Measurements from ENCODE around the gene CDH22. TPM values are rescaled to one million over a fixed set of nuclear protein-coding genes. Genes with fewer than 3 reads are reported as not detected.

The CDH22 gene
- total RNA-seq, 1 donor from 2014 or later: not detected

- intact Hi-C loops (cut with DNase I): no loop called here
- H3K27ac ChIP-seq: no peak overlapping the region
- no peak overlapping the region for H3K4me3 ChIP-seq
- no peaks in the 10 kb centered on the region for H3K36me3 ChIP-seq
- no peaks in the 10 kb centered on the region for H3K4me1 ChIP-seq
- no peaks in the 10 kb centered on the region for H3K9me3 ChIP-seq
- DNase-seq (ENCODE audit: low spot score in 2 of 2): no peak
- TF ChIP-seq, protein P1, sequence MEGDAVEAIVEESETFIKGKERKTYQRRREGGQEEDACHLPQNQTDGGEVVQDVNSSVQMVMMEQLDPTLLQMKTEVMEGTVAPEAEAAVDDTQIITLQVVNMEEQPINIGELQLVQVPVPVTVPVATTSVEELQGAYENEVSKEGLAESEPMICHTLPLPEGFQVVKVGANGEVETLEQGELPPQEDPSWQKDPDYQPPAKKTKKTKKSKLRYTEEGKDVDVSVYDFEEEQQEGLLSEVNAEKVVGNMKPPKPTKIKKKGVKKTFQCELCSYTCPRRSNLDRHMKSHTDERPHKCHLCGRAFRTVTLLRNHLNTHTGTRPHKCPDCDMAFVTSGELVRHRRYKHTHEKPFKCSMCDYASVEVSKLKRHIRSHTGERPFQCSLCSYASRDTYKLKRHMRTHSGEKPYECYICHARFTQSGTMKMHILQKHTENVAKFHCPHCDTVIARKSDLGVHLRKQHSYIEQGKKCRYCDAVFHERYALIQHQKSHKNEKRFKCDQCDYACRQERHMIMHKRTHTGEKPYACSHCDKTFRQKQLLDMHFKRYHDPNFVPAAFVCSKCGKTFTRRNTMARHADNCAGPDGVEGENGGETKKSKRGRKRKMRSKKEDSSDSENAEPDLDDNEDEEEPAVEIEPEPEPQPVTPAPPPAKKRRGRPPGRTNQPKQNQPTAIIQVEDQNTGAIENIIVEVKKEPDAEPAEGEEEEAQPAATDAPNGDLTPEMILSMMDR (IDR thresholded peaks at IDR 0.05): no peak
- H3K27me3 ChIP-seq: no peaks in the 10 kb centered on the region
These were observed 147.6 kb downstream of the CDH22 start for GRCh38 chr20:46160661-46161060.

DNA sequence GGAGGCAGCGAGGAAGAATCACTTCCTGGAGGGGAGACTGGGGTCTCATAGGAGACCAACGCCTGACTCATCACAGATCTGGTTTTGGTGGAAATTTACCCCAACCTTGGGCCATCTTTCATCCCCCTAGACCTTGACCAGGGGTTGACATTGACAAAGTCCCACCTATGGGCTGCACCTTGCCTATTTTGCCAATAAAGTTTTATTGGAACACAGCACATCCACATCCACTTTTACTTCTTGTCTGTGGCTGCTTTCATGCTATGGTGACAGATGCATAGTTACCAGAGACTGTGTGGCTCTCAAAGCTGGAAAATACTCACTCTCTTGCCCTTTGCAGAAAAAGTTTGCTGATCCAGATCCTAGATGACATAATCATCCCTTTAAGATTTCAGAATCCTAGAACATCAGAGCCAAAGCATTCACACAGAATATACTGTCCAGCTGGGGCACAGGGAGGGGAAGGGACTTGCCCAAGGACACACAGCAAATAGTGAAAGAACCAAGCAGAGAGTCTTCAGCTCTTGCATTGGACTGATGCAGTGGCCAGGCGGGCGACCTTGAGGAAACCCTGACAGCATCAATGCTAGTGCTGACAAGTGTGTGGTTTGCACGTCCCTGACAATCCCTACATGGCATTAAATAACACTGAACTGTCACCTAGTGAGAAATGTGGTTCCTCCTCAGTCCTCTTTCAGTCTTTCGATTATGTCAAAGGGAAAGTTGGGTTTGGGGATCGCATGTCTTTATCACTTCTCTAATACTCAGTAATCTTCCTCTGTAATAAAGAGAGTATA is 149.0 kb downstream of the CDH22 start:
- no peaks in the 10 kb centered on the region for H3K27me3 ChIP-seq

DNA sequence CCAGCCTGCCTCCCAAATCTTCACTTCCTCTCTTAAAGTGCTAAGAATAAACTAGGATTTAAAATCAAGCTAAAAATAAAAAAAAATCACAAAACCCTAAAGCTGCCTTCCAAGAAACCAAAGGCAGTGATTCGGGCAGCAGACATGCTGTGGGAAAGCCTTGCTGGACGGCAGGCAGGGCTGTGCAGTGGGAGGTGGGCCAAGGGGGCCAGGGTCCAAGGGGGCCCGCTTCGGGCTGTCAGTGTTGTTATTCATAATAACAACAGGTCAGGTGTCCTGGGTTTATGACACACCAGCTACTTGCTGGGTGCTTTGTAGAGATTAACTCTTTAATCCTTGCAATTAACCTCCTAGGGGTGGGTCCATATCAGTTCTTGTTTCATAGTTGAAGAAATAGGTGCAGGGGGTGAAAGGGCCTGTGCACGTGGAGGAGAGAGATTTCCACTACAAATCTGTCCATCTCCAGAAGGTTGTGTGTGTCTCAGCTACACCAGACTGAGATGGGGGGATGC is 149.8 kb downstream of the CDH22 start:
- no peaks in the 10 kb centered on the region for H3K4me1 ChIP-seq

More for the DNA sequence above, 149.0 kb downstream of the CDH22 start:
- Histone ChIP-seq H3K27ac (no peak overlapping the region), H3K4me1 (no peaks in the 10 kb centered on the region), H3K4me3 (no peak overlapping the region), H3K9me3 (no peaks in the 10 kb centered on the region), H3K36me3 (no peaks in the 10 kb centered on the region)
- intact Hi-C loops (cut with DNase I): no loop called here
- TF ChIP-seq, protein P1 (IDR thresholded peaks at IDR 0.05): no peak
- DNase-seq (ENCODE audit: low spot score in 2 of 2): no peak

DNA sequence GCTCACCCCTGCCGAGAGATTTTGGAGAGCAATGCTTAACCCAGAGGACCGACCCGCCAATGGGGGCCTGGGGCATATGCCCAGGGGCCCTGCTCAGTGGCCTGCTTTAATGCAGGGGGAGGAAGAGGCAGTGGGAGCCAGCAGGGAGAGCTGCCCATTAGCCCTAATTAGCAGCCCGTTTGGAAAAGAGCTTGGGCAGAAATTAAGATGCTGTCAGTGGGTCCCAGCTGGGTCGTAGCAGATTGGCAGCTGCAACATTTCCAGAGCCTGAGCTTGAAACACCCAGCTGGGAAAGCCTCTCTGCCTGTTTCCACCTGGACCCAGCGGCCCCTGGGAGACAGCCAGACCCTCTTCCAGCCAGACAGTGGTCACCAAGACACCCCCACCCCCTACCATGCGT is 150.7 kb downstream of the CDH22 start:
- Histone ChIP-seq H3K27ac (no peak overlapping the region), H3K4me1 (no peaks in the 10 kb centered on the region), H3K9me3 (no peaks in the 10 kb centered on the region), H3K36me3 (no peaks in the 10 kb centered on the region), H3K27me3 (no peaks in the 10 kb centered on the region), H3K4me3 (no peak overlapping the region)
- DNase-seq (ENCODE audit: low spot score in 2 of 2): no peak
- TF ChIP-seq, protein P1 (IDR thresholded peaks at IDR 0.05): no peak
- intact Hi-C loops (cut with DNase I): no loop called here

More for the DNA sequence above, 149.8 kb downstream of the CDH22 start:
- no peak for DNase-seq (ENCODE audit: low spot score in 2 of 2)
- no peak overlapping the region for H3K4me3 ChIP-seq
- no peaks in the 10 kb centered on the region for H3K36me3 ChIP-seq
- no peaks in the 10 kb centered on the region for H3K27me3 ChIP-seq
- intact Hi-C loops (cut with DNase I): no loop called here
- H3K27ac ChIP-seq: no peak overlapping the region
- H3K9me3 ChIP-seq: no peaks in the 10 kb centered on the region
- TF ChIP-seq, protein P1 (IDR thresholded peaks at IDR 0.05): no peak

GRCh38 chr20:46157076-46157592 is 151.2 kb downstream of the CDH22 start:
- H3K4me1 ChIP-seq: no peaks in the 10 kb centered on the region
- no peak overlapping the region for H3K4me3 ChIP-seq
- TF ChIP-seq, protein P1 (IDR thresholded peaks at IDR 0.05): no peak
- DNase-seq (ENCODE audit: low spot score in 2 of 2): no peak
- no peaks in the 10 kb centered on the region for H3K27me3 ChIP-seq
- intact Hi-C loops (cut with DNase I): no loop called here
- H3K27ac ChIP-seq: no peak overlapping the region
- no peaks in the 10 kb centered on the region for H3K36me3 ChIP-seq
- H3K9me3 ChIP-seq: no peaks in the 10 kb centered on the region

All from ascending aorta (tissue), 2 donors.